ENCODE results near the gene CHD3. TPM values are rescaled to one million over a fixed set of nuclear protein-coding genes. Genes with fewer than 3 reads are reported as not detected.

CHD3 gene
- total RNA-seq (2022) (27.9 and 34.7 TPM in 2 replicates), Bru-seq, nascent RNA (percentile 56 among the genes with signal in this experiment), BruChase-seq, experiment 1, labeled RNA remaining after a 2-hour chase (percentile 59 among the genes with signal in this experiment), BruChase-seq, experiment 2, labeled RNA remaining after a 6-hour chase (percentile 70 among the genes with signal in this experiment)
- long read RNA-seq, partial matches to known transcripts, result 10 of 13 reads
- long read RNA-seq, other reads (novel, unspliced or antisense), result 3 of 13 reads

DNA sequence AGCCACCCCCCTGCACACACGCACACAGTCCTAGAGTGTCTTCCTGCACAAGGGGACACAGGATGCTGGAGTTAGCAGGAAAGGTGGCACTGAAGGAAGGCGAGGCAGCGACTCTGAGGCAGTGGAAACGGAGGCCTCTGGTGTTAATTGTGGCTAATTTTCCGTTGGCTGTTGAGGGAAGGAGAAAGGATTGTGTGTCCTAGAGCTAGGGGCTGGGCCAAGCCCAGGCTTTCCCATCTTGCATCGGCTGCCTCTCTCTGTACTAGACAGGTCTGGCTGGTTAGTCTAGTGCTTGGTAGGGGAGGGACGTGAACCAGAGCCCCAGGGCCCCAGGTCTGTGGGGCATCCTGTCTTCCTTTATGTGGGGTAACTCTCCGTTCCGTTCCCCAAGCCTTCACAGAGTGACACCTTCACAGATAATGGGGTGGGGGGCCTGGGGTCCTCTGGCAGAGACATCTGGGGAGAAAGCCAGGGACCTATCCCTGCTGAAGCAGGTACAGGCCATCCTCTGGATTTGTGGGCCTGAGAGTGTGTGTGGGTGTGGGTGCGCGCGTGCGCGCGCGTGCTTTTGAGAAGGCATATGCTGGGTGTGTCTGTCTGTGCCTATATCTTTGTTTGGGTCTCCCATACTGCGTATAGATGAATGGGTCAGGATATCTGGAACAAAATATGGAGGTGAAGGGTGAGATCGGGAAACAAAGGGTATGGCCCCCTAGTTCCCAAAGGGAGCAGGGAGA, at the start of gene CHD3:
TSS of gene CHD3 (plus strand) at position 606 of the 737 bp plus-strand sequence. CDS start 212 bp downstream, outside the sequence.
- H3K4me1 ChIP-seq, result no peaks in the 10 kb centered on the region; the same call in 1 of the 2 replicates
- CTCF ChIA-PET, result no interaction called here
- no peaks in the 10 kb centered on the region for H3K36me3 ChIP-seq (ENCODE audit: control insufficient read depth, insufficient read depth, low read length)
- no peak within 1 kb of the TSS for H3K27ac Mint-ChIP-seq (ENCODE audit: unreplicated experiment)
- no peaks in the 10 kb centered on the region for H3K9me3 ChIP-seq
- H3K27me3 Mint-ChIP-seq (ENCODE audit: insufficient read depth, unreplicated experiment), result no peaks in the 10 kb centered on the region
- H3K36me3 Mint-ChIP-seq (ENCODE audit: insufficient read depth, unreplicated experiment), result peaks cover 6% of the 10 kb centered on the region
- no peaks in the 10 kb centered on the region for H3K9me3 Mint-ChIP-seq (ENCODE audit: unreplicated experiment)
- BruUV-seq (replicated peaks), result no TSS peak
- intact Hi-C loops (cut with micrococcal nuclease; ENCODE audit: unreplicated experiment), result loop anchor here (2.0 kb wide), 1 partner anchor 26 kb away; no protein-coding TSS in a partner anchor
- POLR2A ChIA-PET, result no interaction called here
- H3K4me3 ChIP-seq (ENCODE audit: low read depth, low read length), result peak within 1 kb of the TSS; percentile 52
- H3K4me1 Mint-ChIP-seq (ENCODE audit: low read depth, unreplicated experiment), result no peaks in the 10 kb centered on the region
- H3K4me3 Mint-ChIP-seq (ENCODE audit: unreplicated experiment), result no peak within 1 kb of the TSS
- no peak for TF ChIP-seq CTCF (IDR thresholded peaks at IDR 0.05; ENCODE audit: insufficient read depth in 1 of 2, low read depth in 1 of 2, low read length in 1 of 2, severe bottlenecking in 1 of 2, unreplicated experiment in 1 of 2)
- peak; percentile 42 to 44 for DNase-seq
- no peaks in the 10 kb centered on the region for H3K27me3 ChIP-seq (replicated peaks; ENCODE audit: control insufficient read depth, insufficient read depth, low read length)

DNA sequence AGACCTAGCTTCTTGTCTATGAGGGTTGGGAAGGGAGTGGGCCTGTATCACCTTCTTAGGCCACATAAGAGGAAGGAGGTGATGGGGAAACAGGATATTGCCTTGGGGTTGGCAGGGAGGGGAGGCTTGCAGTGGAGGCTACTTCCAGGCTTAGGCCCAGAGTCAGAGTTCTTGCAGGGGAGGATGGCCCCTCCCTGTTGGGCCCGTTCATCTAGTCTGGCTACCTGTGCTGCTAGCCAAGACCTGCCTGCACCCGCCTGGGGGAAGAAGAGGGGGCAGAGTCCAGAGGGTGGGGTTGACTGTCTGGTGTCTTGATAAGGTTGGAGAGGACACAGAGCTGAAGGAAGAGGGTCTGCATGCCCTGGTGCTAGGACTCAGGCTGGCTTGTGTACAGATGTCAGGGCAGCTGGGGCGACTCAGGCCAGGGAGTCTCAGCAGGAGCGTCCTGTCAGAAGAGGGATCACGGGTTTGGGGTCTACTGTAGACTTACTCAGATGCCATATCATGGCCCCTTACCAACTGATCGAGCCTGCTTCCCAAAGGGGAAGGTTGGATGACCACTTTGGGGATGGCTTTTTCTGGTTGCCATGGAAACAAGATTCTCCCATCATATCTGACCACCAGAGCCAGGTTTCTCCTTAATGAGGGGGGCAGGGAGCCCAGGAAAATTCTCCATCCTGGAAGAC, 49.3 kb upstream of the CHD3 start:
- Histone ChIP-seq H3K4me1 (peaks cover 30% of the 10 kb centered on the region), H3K27me3 (replicated peaks; ENCODE audit: control insufficient read depth, insufficient read depth, low read length) (no peaks in the 10 kb centered on the region), H3K9me3 (no peaks in the 10 kb centered on the region), H3K36me3 (ENCODE audit: control insufficient read depth, insufficient read depth, low read length) (no peaks in the 10 kb centered on the region), H3K4me3 (ENCODE audit: low read depth, low read length) (no peak overlapping the region; the same call in 1 of the 2 replicates)
- ChIA-PET POLR2A (interaction anchor here (0.6 kb wide), 1 partner anchor 92 kb away, joined by 3 read pairs; the partner anchor contains the start of gene TRAPPC1), CTCF (interaction anchor here (1.6 kb wide), 1 partner anchor 18 kb away, joined by 5 read pairs; the partner anchor contains the start of gene NAA38)
- no peaks in the 10 kb centered on the region for H3K27me3 Mint-ChIP-seq (ENCODE audit: insufficient read depth, unreplicated experiment)
- H3K4me1 Mint-ChIP-seq (ENCODE audit: low read depth, unreplicated experiment), result peaks cover 24% of the 10 kb centered on the region
- peak overlapping the region; percentile 98 for H3K27ac Mint-ChIP-seq (ENCODE audit: unreplicated experiment)
- H3K9me3 Mint-ChIP-seq (ENCODE audit: unreplicated experiment), result no peaks in the 10 kb centered on the region
- BruUV-seq (replicated peaks), result no TSS peak
- intact Hi-C loops (cut with micrococcal nuclease; ENCODE audit: unreplicated experiment), result loop anchor here (5.0 kb wide), 1 partner anchor 222 kb away; no protein-coding TSS in a partner anchor
- TF ChIP-seq CTCF (IDR thresholded peaks at IDR 0.05; ENCODE audit: insufficient read depth in 1 of 2, low read depth in 1 of 2, low read length in 1 of 2, severe bottlenecking in 1 of 2, unreplicated experiment in 1 of 2), result no peak
- DNase-seq, result peak; percentile 70 to 77
- H3K36me3 Mint-ChIP-seq (ENCODE audit: insufficient read depth, unreplicated experiment), result peaks cover 61% of the 10 kb centered on the region
- H3K4me3 Mint-ChIP-seq (ENCODE audit: unreplicated experiment), result peak overlapping the region; percentile 98

DNA sequence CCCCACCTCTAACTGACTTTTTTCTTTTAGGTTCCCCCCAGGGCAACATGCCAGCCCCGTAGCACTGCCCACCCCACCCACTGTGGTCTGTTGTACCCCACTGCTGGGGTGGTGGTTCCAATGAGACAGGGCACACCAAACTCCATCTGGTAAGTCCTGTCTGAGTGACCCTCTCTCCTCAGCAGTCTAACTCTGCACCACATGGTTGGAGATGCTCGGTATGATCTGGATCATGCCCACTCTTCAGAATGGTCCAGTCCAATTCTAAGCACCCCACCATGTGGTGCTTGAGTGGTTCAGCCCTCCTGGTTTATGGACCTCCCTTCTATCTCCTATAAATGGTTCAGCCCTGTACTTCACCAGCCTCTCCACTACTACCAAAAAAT, 48.7 kb upstream of the CHD3 start:
- no peak overlapping the region for H3K4me3 ChIP-seq (ENCODE audit: low read depth, low read length)
- BruUV-seq (replicated peaks), result no TSS peak
- ChIA-PET CTCF (interaction anchor here (1.6 kb wide), 1 partner anchor 17 kb away, joined by 5 read pairs; the partner anchor contains the start of gene NAA38), POLR2A (interaction anchor here (0.6 kb wide), 1 partner anchor 92 kb away, joined by 3 read pairs; the partner anchor contains the start of gene TRAPPC1)
- H3K27me3 ChIP-seq (replicated peaks; ENCODE audit: control insufficient read depth, insufficient read depth, low read length), result no peaks in the 10 kb centered on the region
- H3K36me3 ChIP-seq (ENCODE audit: control insufficient read depth, insufficient read depth, low read length), result no peaks in the 10 kb centered on the region
- Mint-ChIP-seq H3K27me3 (ENCODE audit: insufficient read depth, unreplicated experiment) (no peaks in the 10 kb centered on the region), H3K9me3 (ENCODE audit: unreplicated experiment) (no peaks in the 10 kb centered on the region), H3K4me1 (ENCODE audit: low read depth, unreplicated experiment) (peaks cover 24% of the 10 kb centered on the region), H3K4me3 (ENCODE audit: unreplicated experiment) (peak overlapping the region; percentile 82), H3K36me3 (ENCODE audit: insufficient read depth, unreplicated experiment) (peaks cover 65% of the 10 kb centered on the region), H3K27ac (ENCODE audit: unreplicated experiment) (peak overlapping the region; percentile 98)
- H3K4me1 ChIP-seq, result peaks cover 30% of the 10 kb centered on the region
- intact Hi-C loops (cut with micrococcal nuclease; ENCODE audit: unreplicated experiment), result loop anchor here (5.0 kb wide), 1 partner anchor 223 kb away; no protein-coding TSS in a partner anchor
- DNase-seq, result no peak
- no peaks in the 10 kb centered on the region for H3K9me3 ChIP-seq
- TF ChIP-seq CTCF (IDR thresholded peaks at IDR 0.05; ENCODE audit: insufficient read depth in 1 of 2, low read depth in 1 of 2, low read length in 1 of 2, severe bottlenecking in 1 of 2, unreplicated experiment in 1 of 2), result no peak

All from Caco-2 (cell line).